Mammary microvascular endothelial cell (primary cell): ENCODE results near the gene B3GALT4. TPM values are rescaled to one million over a fixed set of nuclear protein-coding genes. Genes with fewer than 3 reads are reported as not detected.

Experiments
- total RNA-seq: library from RNA; depleted of rRNA; stranded (reverse); fragments of >200 nt; gene quantifications from 2 replicates; pipeline ENCODE4 v1.2.3, GENCODE V29; 2015

Gene B3GALT4
- 5.6 and 8.1 TPM in 2 replicates for total RNA-seq

GRCh38 chr6:33276864-33277662, at the start of gene B3GALT4:
Gene B3GALT4 (plus strand): TSS chr6:33277123. CDS start chr6:33277420, 297 bp downstream.

GRCh38 chr6:33271468-33272274, 5.3 kb upstream of the B3GALT4 start, which contains the start of the genes RPS18 and VPS52:
Gene RPS18 (plus strand): TSS chr6:33272075. CDS start chr6:33272120, 45 bp downstream.
Gene VPS52 (minus strand): TSS chr6:33271876. CDS start chr6:33271675, 201 bp downstream.

GRCh38 chr6:33288921-33289783, 12.2 kb downstream of the B3GALT4 start, which contains the start of the genes PFDN6 and WDR46:
Gene PFDN6 (plus strand): TSS chr6:33289601. CDS start chr6:33289857, 256 bp downstream.
Gene WDR46 (minus strand): TSS chr6:33289239. CDS start chr6:33289170, 69 bp downstream.

GRCh38 chr6:33298773-33299236, 21.9 kb downstream of the B3GALT4 start, which contains the start of gene RGL2:
Gene RGL2 (minus strand): TSS chr6:33298942. CDS start chr6:33298610, 332 bp downstream.

GRCh38 chr6:33313709-33314514, 37.0 kb downstream of the B3GALT4 start, which contains the start of gene TAPBP:
Gene TAPBP (minus strand): TSS chr6:33314078. CDS start chr6:33314041, 37 bp downstream.

GRCh38 chr6:33317669-33318425, 40.9 kb downstream of the B3GALT4 start, which contains the start of gene ZBTB22:
Gene ZBTB22 (minus strand): TSS chr6:33317744. CDS start chr6:33316916, 828 bp downstream.

Other genes with a start within 250 kb of the B3GALT4 start
- 9.8 and 28.3 TPM in 2 replicates for gene HLA-DPA1, start 203.5 kb upstream of the B3GALT4 start, total RNA-seq
- 31.0 and 37.8 TPM in 2 replicates for gene HLA-DPB1, start 201.1 kb upstream of the B3GALT4 start, total RNA-seq
- 0.07 and 0.15 TPM in 2 replicates for gene COL11A2, start 84.7 kb upstream of the B3GALT4 start, total RNA-seq
- gene RXRB, start 76.5 kb upstream of the B3GALT4 start, total RNA-seq = 12.9 and 17.4 TPM in 2 replicates
- gene SLC39A7, start 76.3 kb upstream of the B3GALT4 start, total RNA-seq = 75.7 and 93.8 TPM in 2 replicates
- 6.7 and 9.8 TPM in 2 replicates for gene HSD17B8, start 72.5 kb upstream of the B3GALT4 start, total RNA-seq
- 8.7 and 11.7 TPM in 2 replicates for gene RING1, start 68.6 kb upstream of the B3GALT4 start, total RNA-seq
- gene VPS52, start 5.2 kb upstream of the B3GALT4 start, total RNA-seq = 36.8 and 43.6 TPM in 2 replicates
- 4,238 and 4,354 TPM in 2 replicates for gene RPS18, start 5.0 kb upstream of the B3GALT4 start, total RNA-seq
- 65.6 and 74.7 TPM in 2 replicates for gene WDR46, start 12.1 kb downstream of the B3GALT4 start, total RNA-seq
- 55.3 and 67.7 TPM in 2 replicates for gene PFDN6, start 12.5 kb downstream of the B3GALT4 start, total RNA-seq
- 49.4 and 55.9 TPM in 2 replicates for gene RGL2, start 21.8 kb downstream of the B3GALT4 start, total RNA-seq
- gene TAPBP, start 37.0 kb downstream of the B3GALT4 start, total RNA-seq = 171 and 179 TPM in 2 replicates
- 8.9 and 11.6 TPM in 2 replicates for gene ZBTB22, start 40.6 kb downstream of the B3GALT4 start, total RNA-seq
- gene DAXX, start 45.8 kb downstream of the B3GALT4 start, total RNA-seq = 35.7 and 36.8 TPM in 2 replicates
- gene KIFC1, start 114.7 kb downstream of the B3GALT4 start, total RNA-seq = 41.9 and 45.2 TPM in 2 replicates
- 17.9 and 24.2 TPM in 2 replicates for gene PHF1, start 133.9 kb downstream of the B3GALT4 start, total RNA-seq
- 151 and 168 TPM in 2 replicates for gene CUTA, start 141.0 kb downstream of the B3GALT4 start, total RNA-seq
- 1.4 and 2.7 TPM in 2 replicates for gene SYNGAP1, start 142.9 kb downstream of the B3GALT4 start, total RNA-seq
- gene ZBTB9, start 177.5 kb downstream of the B3GALT4 start, total RNA-seq = 4.1 and 4.9 TPM in 2 replicates